ENCODE data around the gene STRBP. TPM values are rescaled to one million over a fixed set of nuclear protein-coding genes. Genes with fewer than 3 reads are reported as not detected.

Gene STRBP
- total and polyA plus RNA-seq, 2 donors from 2014 or later, result 21.6 to 30.7 TPM

DNA sequence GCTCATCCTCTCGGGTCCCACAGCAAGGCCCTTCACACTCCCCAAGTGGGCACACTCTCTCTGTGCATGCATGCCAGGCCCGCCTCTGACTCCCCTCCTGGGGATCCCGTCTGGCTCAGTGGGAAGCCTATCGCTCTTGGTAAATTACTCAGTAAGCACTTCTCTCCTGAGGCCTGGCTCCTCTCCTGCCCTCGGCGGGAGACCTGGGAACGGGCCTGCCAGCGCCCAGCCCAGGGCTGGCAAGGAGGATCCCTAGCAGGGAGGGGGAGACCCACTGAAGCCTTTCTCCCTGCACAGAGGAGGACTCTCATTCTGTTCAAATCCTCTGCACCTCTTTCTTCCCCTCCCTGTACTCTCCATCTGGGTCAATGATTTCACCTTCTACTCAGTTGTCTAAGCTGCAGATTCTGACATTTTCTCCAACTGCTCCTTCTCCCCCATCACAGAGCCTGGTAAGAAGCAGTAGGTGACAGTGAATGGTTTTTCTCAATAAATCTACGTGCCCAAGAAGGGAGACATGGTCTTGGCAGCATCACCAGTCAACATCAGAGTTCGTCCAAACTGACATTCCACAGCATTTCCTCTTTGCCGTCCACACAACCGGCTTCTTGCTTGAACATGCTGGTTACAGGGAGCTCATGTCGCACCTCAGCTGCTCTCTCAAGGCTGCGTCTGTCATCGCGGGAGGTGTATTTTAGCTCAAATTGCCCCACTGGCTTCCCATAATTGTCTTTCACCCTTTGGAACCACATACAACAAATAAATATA is 153.1 kb downstream of the STRBP start:
- peaks cover 0 to 22% (median 9%) of the 10 kb centered on the region in 3 donors for H3K4me1 ChIP-seq (ENCODE audit: control insufficient read depth in 2 of 3, insufficient read depth in 2 of 3, low read depth in 1 of 3, low read length in 3 of 3)
- TF ChIP-seq, protein P1, sequence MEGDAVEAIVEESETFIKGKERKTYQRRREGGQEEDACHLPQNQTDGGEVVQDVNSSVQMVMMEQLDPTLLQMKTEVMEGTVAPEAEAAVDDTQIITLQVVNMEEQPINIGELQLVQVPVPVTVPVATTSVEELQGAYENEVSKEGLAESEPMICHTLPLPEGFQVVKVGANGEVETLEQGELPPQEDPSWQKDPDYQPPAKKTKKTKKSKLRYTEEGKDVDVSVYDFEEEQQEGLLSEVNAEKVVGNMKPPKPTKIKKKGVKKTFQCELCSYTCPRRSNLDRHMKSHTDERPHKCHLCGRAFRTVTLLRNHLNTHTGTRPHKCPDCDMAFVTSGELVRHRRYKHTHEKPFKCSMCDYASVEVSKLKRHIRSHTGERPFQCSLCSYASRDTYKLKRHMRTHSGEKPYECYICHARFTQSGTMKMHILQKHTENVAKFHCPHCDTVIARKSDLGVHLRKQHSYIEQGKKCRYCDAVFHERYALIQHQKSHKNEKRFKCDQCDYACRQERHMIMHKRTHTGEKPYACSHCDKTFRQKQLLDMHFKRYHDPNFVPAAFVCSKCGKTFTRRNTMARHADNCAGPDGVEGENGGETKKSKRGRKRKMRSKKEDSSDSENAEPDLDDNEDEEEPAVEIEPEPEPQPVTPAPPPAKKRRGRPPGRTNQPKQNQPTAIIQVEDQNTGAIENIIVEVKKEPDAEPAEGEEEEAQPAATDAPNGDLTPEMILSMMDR (IDR thresholded peaks at IDR 0.05; ENCODE audit: borderline replicate concordance, extremely low read depth, insufficient read depth), result no peak

DNA sequence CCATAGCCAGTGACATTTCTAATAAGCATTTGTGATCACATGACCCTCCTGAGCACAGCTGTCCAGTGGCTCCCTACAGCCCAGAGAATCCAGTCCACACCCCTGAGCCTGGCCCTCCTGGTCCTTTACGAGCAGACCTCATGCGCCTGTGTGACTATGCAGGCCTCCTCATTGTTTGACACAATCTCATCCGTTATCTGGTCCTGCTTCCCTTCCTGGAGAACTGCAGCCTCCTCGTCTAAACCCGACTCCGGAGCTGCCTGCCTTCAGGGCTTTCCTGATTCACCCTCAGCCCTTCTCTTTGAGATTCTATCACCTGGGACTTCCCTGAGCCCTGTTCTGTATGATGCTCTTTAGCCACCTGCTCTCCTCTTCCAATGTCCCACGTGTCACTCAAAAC is 155.2 kb downstream of the STRBP start:
- Histone ChIP-seq H3K9ac (ENCODE audit: low read length in 3 of 3) (no peak overlapping the region), H3K27me3 (ENCODE audit: control insufficient read depth, insufficient read depth, low read length) (no peaks in the 10 kb centered on the region), H3K4me3 (ENCODE audit: low read length in 3 of 3) (no peak overlapping the region), H3K9me3 (ENCODE audit: control insufficient read depth in 2 of 3, insufficient read depth in 1 of 3, low read length in 3 of 3) (no peaks in the 10 kb centered on the region), H3K27ac (ENCODE audit: low read depth in 2 of 2, low read length in 2 of 2) (no peak overlapping the region), H3K36me3 (ENCODE audit: control insufficient read depth in 2 of 3, insufficient read depth in 3 of 3, low read length in 3 of 3) (peaks cover 3 to 12% (median 6%) of the 10 kb centered on the region in 3 donors), H3K4me1 (ENCODE audit: control insufficient read depth in 2 of 3, insufficient read depth in 2 of 3, low read depth in 1 of 3, low read length in 3 of 3) (peaks cover 0 to 17% (median 3%) of the 10 kb centered on the region in 3 donors)
- TF ChIP-seq, protein P1 (IDR thresholded peaks at IDR 0.05; ENCODE audit: borderline replicate concordance, extremely low read depth, insufficient read depth), result no peak
- FAIRE-seq, result no peak
- DNase-seq, result no peak
- intact Hi-C loops (cut with DNase I), result no loop called here

More for the DNA sequence above, 153.1 kb downstream of the STRBP start:
- no peak for FAIRE-seq
- no peaks in the 10 kb centered on the region for H3K27me3 ChIP-seq (ENCODE audit: control insufficient read depth, insufficient read depth, low read length)
- no peaks in the 10 kb centered on the region for H3K9me3 ChIP-seq (ENCODE audit: control insufficient read depth in 2 of 3, insufficient read depth in 1 of 3, low read length in 3 of 3)
- H3K27ac ChIP-seq (ENCODE audit: low read depth in 2 of 2, low read length in 2 of 2), result no peak overlapping the region
- DNase-seq, result no peak
- no peak overlapping the region for H3K4me3 ChIP-seq (ENCODE audit: low read length in 3 of 3)
- no peak overlapping the region for H3K9ac ChIP-seq (ENCODE audit: low read length in 3 of 3)
- H3K36me3 ChIP-seq (ENCODE audit: control insufficient read depth in 2 of 3, insufficient read depth in 3 of 3, low read length in 3 of 3), result peaks cover 0 to 3% (median 0%) of the 10 kb centered on the region in 3 donors
- intact Hi-C loops (cut with DNase I), result no loop called here

DNA sequence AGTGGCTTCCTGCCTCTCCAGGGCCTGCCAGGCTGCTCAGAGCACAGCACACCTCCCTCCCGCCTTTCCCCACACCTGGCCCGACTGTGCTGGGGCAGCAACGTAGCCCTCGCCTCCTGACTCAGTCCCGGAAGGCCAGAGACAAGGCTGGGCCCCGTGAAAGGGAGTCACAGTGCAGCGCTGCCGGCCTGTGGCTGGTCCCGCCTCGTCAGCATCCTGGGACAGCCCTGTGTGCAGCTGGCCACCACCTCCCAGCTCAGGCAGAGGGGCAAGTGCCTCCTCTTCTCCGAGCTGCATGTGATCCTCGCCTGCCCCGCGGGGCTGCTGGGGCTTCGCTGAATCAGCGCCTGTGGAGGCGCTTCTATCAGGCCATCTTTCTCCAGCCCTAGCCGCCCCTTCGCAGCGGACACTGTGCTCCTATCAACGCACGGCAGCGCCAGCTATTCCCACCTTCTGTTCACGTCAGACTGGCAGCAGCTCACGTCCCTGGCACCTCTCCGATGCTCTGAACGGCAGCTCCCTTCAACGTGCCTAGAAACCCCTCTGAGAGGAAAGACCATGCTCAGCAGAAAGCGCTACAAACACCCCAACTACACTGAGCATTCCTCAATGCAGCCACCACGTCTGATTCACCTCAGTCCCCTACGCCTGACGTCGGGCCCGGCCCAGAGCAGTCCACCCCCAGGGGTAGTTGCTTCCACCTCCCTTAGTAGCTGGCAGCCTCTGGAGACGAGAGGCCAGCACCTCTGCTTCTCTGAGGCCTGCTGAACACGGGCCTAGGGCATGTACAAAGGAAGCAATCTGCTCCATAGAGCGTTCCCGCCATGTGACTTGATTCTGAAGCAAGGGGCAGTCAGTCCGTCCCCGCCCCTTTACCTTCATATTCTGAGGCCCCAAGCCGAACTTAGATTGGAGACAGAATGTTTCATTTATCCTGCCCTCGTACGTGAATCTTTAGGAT is 156.1 kb downstream of the STRBP start:
- FAIRE-seq (no peak), DNase-seq (peak in 3 of 5 donors; percentile 24 to 44 (median 31))
- Histone ChIP-seq H3K4me1 (ENCODE audit: control insufficient read depth in 2 of 3, insufficient read depth in 2 of 3, low read depth in 1 of 3, low read length in 3 of 3) (peaks cover 0 to 8% (median 3%) of the 10 kb centered on the region in 3 donors), H3K27me3 (ENCODE audit: control insufficient read depth, insufficient read depth, low read length) (no peaks in the 10 kb centered on the region), H3K27ac (ENCODE audit: low read depth in 2 of 2, low read length in 2 of 2) (no peak overlapping the region), H3K9me3 (ENCODE audit: control insufficient read depth in 2 of 3, insufficient read depth in 1 of 3, low read length in 3 of 3) (no peaks in the 10 kb centered on the region), H3K4me3 (ENCODE audit: low read length in 3 of 3) (no peak overlapping the region), H3K36me3 (ENCODE audit: control insufficient read depth in 2 of 3, insufficient read depth in 3 of 3, low read length in 3 of 3) (peaks cover 3 to 21% (median 9%) of the 10 kb centered on the region in 3 donors), H3K9ac (ENCODE audit: low read length in 3 of 3) (no peak overlapping the region)
- TF ChIP-seq, protein P1 (IDR thresholded peaks at IDR 0.05; ENCODE audit: borderline replicate concordance, extremely low read depth, insufficient read depth), result no peak
- intact Hi-C loops (cut with DNase I), result no loop called here

Measured in kidney (tissue), 14 donors.